HepG2 (cell line): ENCODE data around the gene KDM1B. TPM values are rescaled to one million over a fixed set of nuclear protein-coding genes. Genes with fewer than 3 reads are reported as not detected.

Source experiments
- ATAC-seq: fragments of 200-7000 bp; cut with Tn5 transposase; 3 replicates; pipeline ENCODE4 v1.9.1; 2020; ENCODE audit warnings: mild to moderate bottlenecking, moderate library complexity
- BruUV-seq: library from RNA; stranded (reverse); fragments of 400-500 nt; replicated peaks from 2 replicates; lab custom pipeline; 2021; lab: Mats Ljungman, UMichigan
- CTCF ChIA-PET: fragments of 300-600 bp; formaldehyde crosslinking; extraction: SDS; loops from one replicate; lab custom pipeline; 2021; ENCODE audit warnings: low total read pairs, inconsistent platforms, low intra/inter-chr PET ratio; lab: Yijun Ruan, JAX
- POLR2A ChIA-PET: fragments of 350-600 bp; sonication (Branson Sonifier 250); formaldehyde crosslinking; loops from one replicate; lab custom pipeline; 2020; ENCODE audit warnings: antibody characterized with exemption, inconsistent platforms; lab: Yijun Ruan, JAX
- DNase-seq: peaks from one replicate; pipeline ENCODE4 v3.0.0-alpha.2; 2015; ENCODE audit warnings: low spot score
- FAIRE-seq: peaks from 3 replicates; lab custom pipeline; 2011; peaks lifted over from hg19 to GRCh38; lab: Jason Lieb, UNC
- H2AFZ ChIP-seq: one replicate; pipeline ENCODE4 v1.6.1; 2011; ENCODE audit warnings: low read length, inconsistent platforms
- H3K27ac ChIP-seq: fragments of 300-600 bp; 3 replicates; pipeline ENCODE4 v1.8.0; 2011; ENCODE audit warnings: mixed run types, mild to moderate bottlenecking, mixed read lengths, low read length, inconsistent platforms; ENCODE audit not compliant: insufficient read depth; ENCODE audit errors: extremely low read length
- H3K27me3 ChIP-seq, 2 experiments: fragments of 200-600 bp in 1 of 2; 2 replicates in 1 of 2; 3 replicates in 1 of 2; pipeline versions ENCODE4 v1.6.0 to v1.8.0; 2011; ENCODE audit warnings: low read length in 2 of 2, mild to moderate bottlenecking in 2 of 2, moderate library complexity in 2 of 2, inconsistent platforms in 1 of 2; ENCODE audit not compliant: insufficient read depth in 2 of 2, control insufficient read depth in 1 of 2
- H3K36me3 ChIP-seq, 2 experiments: fragments of 200-600 bp in 1 of 2; replicated peaks in 1 of 2; 2 replicates in 1 of 2; 3 replicates in 1 of 2; pipeline versions ENCODE4 v1.5.1 to v1.8.0; 2011; ENCODE audit warnings: low read length in 2 of 2, inconsistent platforms in 1 of 2; ENCODE audit not compliant: insufficient read depth in 2 of 2, control insufficient read depth in 1 of 2
- H3K4me1 ChIP-seq: 2 replicates; pipeline ENCODE4 v1.5.1; 2012; ENCODE audit warnings: low read length, inconsistent platforms; ENCODE audit not compliant: insufficient read depth
- H3K4me2 ChIP-seq: 2 replicates; pipeline ENCODE4 v1.6.0; 2011; ENCODE audit warnings: low read depth, low read length, inconsistent platforms
- H3K4me3 ChIP-seq, 3 experiments: fragments of 200-600 bp in 1 of 3; sonication (generic), shearing (Covaris generic) in 1 of 3; replicated peaks in 1 of 3; 2 replicates each; pipeline ENCODE4 v1.5.1; 2011 to 2016; ENCODE audit warnings: low read length in 3 of 3, inconsistent platforms in 2 of 3, low read depth in 2 of 3, mild to moderate bottlenecking in 2 of 3, control low read depth in 1 of 3, mixed read lengths in 1 of 3; ENCODE audit not compliant: insufficient read depth in 1 of 3
- H3K79me2 ChIP-seq: one replicate; pipeline ENCODE4 v1.6.1; 2011; ENCODE audit warnings: low read length, inconsistent platforms; ENCODE audit not compliant: insufficient read depth
- H3K9ac ChIP-seq: 2 replicates; pipeline ENCODE4 v1.6.0; 2011; ENCODE audit warnings: mild to moderate bottlenecking, low read depth, low read length, inconsistent platforms; ENCODE audit not compliant: insufficient read depth
- H3K9me3 ChIP-seq: 2 replicates; pipeline ENCODE4 v1.5.1; 2012; ENCODE audit warnings: mild to moderate bottlenecking, low read length
- H4K20me1 ChIP-seq: 2 replicates; pipeline ENCODE4 v1.6.0; 2011; ENCODE audit warnings: inconsistent platforms, mild to moderate bottlenecking, low read length, moderate library complexity; ENCODE audit not compliant: insufficient read depth
- POLR2AphosphoS5 ChIP-seq: IDR thresholded peaks from 2 replicates; pipeline ENCODE4 v1.6.1; 2012; ENCODE audit warnings: low read depth, low read length
- RARA ChIP-seq: IDR thresholded peaks from 2 replicates; pipeline ENCODE4 v1.6.1; 2016; ENCODE audit warnings: missing genetic modification reagents, missing compliant biosample characterization
- RBM22 ChIP-seq: fragments of 200-400 bp; formaldehyde crosslinking; optimal IDR thresholded peaks from 2 replicates; pipeline ENCODE3; 2017; ENCODE audit warnings: mild to moderate bottlenecking, low read length, moderate library complexity
- SCMH1 ChIP-seq: sonication (generic); formaldehyde crosslinking; IDR thresholded peaks from 2 replicates; pipeline ENCODE4 v1.9.0; 2021; ENCODE audit warnings: missing genetic modification reagents, mild to moderate bottlenecking, borderline replicate concordance
- ZFP36 ChIP-seq: fragments of 150-350 bp; IDR thresholded peaks from 2 replicates; pipeline ENCODE4 v1.6.1; 2018; ENCODE audit warnings: borderline replicate concordance, low read length, low read depth; ENCODE audit not compliant: partially characterized antibody
- WGBS: methylation state at CpG from one replicate; pipeline ENCODE4 v1.1.6; 2017; ENCODE audit warnings: low lambda C conversion rate; 5-methylcytosine and 5-hydroxymethylcytosine counted together
- in situ Hi-C: cut with HindIII; loops from 2 replicates; pipeline ENCODE4 v1.10.0; 2017; ENCODE audit warnings: low pct_unique_long_range_greater_than_20kb; ENCODE audit not compliant: extremely low pct_ligation_motif_present
- intact Hi-C: fragments of 100-400 bp; cut with micrococcal nuclease; formaldehyde crosslinking; loops from one replicate; pipeline ENCODE4 v1.10.0; 2022; ENCODE audit not compliant: unreplicated experiment
- polyA plus RNA-seq, 8 experiments: library from polyadenylated mRNA; depleted of rRNA in 3 of 8; stranded (reverse) in 7 of 8; unstranded in 1 of 8; fragments of >200 nt; fragmentation: Illumina TruSeq in 4 of 8; extraction: Trizol in 4 of 8; gene quantifications; 2 replicates each; pipeline versions ENCODE4 v1.2.1 to v1.2.3, GENCODE V29; 2011 to 2016; ENCODE audit warnings: low read depth in 4 of 8, missing spikeins in 1 of 8, mixed read lengths in 1 of 8; ENCODE audit not compliant: insufficient read depth in 1 of 8
- total RNA-seq, 5 experiments: library from RNA; depleted of rRNA; stranded (reverse); fragments of >200 nt; fragmentation: Illumina TruSeq; extraction: Trizol; gene quantifications; 2 replicates each; pipeline ENCODE4 v1.2.3, GENCODE V29; 2016; ENCODE audit warnings: low read depth in 1 of 5

Gene KDM1B
- total and polyA plus RNA-seq, 2 of the 13 experiments (the other 11 are each of a cell fraction or from before 2014, with no cell fraction given): 9.8 to 13.2 TPM

GRCh38 chr6:18219591-18219990 is 64.4 kb downstream of the KDM1B start:
- WGBS: 93% methylated on average over 7 of the region's 7 CpGs
- H3K27me3 ChIP-seq: no peaks in the 10 kb centered on the region
- no peak overlapping the region for H3K4me2 ChIP-seq
- TF ChIP-seq ZFP36 (no peak), RARA (CRISPR knock-in tag) (no peak)
- no peak overlapping the region for H3K4me3 ChIP-seq
- ChIA-PET POLR2A (no interaction called here), CTCF (no interaction called here)
- H3K9me3 ChIP-seq: no peaks in the 10 kb centered on the region
- no peak overlapping the region for H2AFZ ChIP-seq
- H3K27ac ChIP-seq: no peak overlapping the region
- no TSS peak for BruUV-seq
- FAIRE-seq: no peak
- no peak for DNase-seq
- H4K20me1 ChIP-seq: no peaks in the 10 kb centered on the region
- intact Hi-C loops: no loop called here
- no peaks in the 10 kb centered on the region for H3K4me1 ChIP-seq
- in situ Hi-C loops: no loop called here
- H3K9ac ChIP-seq: no peak overlapping the region
- peaks cover 5 to 25% of the 10 kb centered on the region in 2 experiments; a peak in 4 of 5 replicates for H3K36me3 ChIP-seq
- ATAC-seq: no peak
- no peaks in the 10 kb centered on the region for H3K79me2 ChIP-seq

- WGBS: 92% methylated on average over 4 of the region's 4 CpGs
- POLR2A ChIA-PET: no interaction called here
- no peaks in the 10 kb centered on the region for H4K20me1 ChIP-seq
- peaks cover 8 to 37% of the 10 kb centered on the region in 2 experiments for H3K36me3 ChIP-seq
- no peak overlapping the region for H3K4me2 ChIP-seq
- H2AFZ ChIP-seq: no peak overlapping the region
- no peak overlapping the region for H3K4me3 ChIP-seq
- BruUV-seq: no TSS peak
- no peaks in the 10 kb centered on the region for H3K4me1 ChIP-seq
- no peaks in the 10 kb centered on the region for H3K9me3 ChIP-seq
- TF ChIP-seq POLR2AphosphoS5 (peak; percentile 41; the same call in 1 of the 2 replicates), RBM22 (peak; percentile 90), SCMH1 (CRISPR knock-in tag) (no peak)
- TF ChIP-seq, all 625 proteins: peak for 2
- no peaks in the 10 kb centered on the region for H3K79me2 ChIP-seq
- DNase-seq: no peak
- no peak for FAIRE-seq
- no peak overlapping the region for H3K27ac ChIP-seq
- CTCF ChIA-PET: no interaction called here
- H3K27me3 ChIP-seq: no peaks in the 10 kb centered on the region
- in situ Hi-C loops: no loop called here
- no peak overlapping the region for H3K9ac ChIP-seq
- intact Hi-C loops: loop anchor here (5.0 kb wide), 1 partner anchor 64 kb away; the partner anchor contains the start of genes KDM1B and TPMT
- ATAC-seq: peak; percentile 12; the same call in 1 of the 3 replicates
Measured at GRCh38 chr6:18221288-18221615, 66.0 kb downstream of the KDM1B start.
